IPS-NIHi7 (cell line): ENCODE measurements around the gene HYAL3.
A peak's percentile ranks its signal among the peaks of the same experiment; 100 is the strongest.
"Not testable (repeated sequence)": the region's sequence is repeated elsewhere in the genome, so short reads cannot be mapped to it uniquely, and the experiment has no call there.

Experiments
- DNase-seq: peaks from one replicate; pipeline ENCODE4 v3.0.0; 2012; ENCODE audit warnings: mixed read lengths; ENCODE audit errors: extremely low spot score

HYAL3 gene

DNA sequence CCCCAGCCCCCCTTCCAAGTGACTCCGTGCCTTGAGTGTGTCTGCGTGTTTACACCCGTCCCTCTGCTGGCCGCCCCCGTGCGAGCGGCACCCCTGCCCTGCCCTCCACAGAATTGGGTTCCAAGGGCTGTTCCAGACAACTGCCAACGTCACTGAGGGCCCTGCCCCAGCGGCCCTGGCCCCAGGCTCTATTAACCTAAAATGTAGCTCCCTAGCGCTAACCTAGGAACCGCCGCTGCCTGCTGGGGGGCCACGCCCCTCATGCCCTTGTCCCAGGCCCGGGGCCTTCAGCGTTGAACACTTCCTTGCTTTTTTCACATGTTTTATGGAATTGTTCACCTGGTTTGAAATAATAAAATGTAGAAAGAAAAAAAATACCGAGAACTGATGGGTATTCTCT is 40.2 kb downstream of the HYAL3 start:
- no peak for DNase-seq

DNA sequence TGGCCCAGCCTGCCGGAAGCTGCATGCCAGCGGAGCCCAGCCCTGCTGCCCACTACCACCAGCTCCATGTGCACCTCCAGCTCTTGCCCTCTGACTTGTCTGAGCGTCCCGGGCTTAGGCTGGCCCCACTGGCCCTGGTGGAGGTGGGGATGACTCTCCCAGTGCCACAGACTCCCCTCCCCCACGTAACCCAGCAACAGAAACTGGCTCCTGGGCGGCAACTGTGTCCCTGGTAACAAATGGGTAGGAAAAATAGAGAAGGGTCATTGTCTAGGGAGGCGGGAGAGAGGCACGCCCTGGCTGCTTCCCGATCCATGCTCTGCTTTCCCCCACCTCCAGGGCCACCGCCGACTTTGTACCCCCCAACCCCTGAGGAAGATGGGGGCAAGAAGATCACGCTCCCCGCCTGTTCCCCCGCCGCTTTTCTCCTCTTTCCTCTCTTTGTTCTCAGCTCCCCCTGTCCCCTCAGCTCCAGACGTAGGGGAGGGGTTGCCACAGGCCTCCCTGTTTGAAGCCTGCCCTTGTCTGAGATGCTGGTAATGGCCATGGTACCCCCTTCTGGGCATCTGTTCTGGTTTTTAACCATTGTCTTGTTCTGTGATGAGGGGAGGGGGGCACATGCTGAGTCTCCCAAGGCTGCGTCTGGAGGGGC is 41.0 kb downstream of the HYAL3 start:
- no peak for DNase-seq

DNA sequence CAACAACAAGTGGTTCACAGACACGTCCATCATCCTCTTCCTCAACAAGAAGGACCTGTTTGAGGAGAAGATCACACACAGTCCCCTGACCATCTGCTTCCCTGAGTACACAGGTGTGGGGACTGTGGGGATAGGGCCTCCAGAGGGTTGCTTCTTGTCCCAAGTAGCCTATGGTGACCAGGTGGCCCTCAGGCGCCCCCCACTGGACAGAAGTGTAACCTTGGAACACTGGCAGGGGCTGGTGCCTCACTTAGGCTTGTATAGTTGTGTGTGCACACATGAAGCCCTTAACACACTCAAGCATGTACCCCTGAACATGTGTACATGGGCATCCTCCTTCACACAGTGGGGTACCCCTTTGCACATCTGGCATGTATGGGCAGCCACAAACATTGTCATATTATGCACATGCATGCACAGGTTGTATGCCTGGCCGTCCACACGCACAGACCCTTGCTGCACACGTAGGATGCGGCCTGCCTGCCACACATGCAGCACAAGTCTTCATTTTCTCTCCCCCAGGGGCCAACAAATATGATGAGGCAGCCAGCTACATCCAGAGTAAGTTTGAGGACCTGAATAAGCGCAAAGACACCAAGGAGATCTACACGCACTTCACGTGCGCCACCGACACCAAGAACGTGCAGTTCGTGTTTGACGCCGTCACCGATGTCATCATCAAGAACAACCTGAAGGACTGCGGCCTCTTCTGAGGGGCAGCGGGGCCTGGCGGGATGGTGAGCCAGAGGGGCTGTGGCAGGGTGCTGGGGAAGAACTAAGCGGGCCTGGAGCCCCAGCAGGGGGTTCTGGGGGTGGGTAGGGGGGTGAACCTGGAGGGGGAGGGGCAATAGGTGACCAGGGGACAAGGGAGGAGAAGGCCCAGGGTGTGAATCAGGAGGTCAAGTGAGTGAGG is 42.0 kb downstream of the HYAL3 start:
- peak; percentile 58 for DNase-seq

DNA sequence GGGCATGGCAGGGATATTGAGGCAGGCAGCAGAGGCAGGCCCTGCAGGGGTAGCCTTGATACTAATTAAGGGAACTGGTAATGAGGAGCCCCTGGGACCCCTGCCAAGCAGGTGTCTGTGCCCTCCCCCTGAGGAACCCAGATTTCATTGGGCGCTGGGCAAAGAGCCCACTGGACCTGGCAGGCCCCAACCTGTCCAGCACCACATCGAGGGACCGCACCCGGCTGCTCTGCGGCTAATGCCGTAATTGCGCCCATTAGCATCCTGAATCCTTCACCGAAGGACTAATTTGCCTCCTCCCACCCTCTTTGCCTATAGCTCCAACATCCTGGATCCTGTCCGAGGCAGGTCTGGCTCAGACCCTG is 44.0 kb downstream of the HYAL3 start:
- no peak for DNase-seq

DNA sequence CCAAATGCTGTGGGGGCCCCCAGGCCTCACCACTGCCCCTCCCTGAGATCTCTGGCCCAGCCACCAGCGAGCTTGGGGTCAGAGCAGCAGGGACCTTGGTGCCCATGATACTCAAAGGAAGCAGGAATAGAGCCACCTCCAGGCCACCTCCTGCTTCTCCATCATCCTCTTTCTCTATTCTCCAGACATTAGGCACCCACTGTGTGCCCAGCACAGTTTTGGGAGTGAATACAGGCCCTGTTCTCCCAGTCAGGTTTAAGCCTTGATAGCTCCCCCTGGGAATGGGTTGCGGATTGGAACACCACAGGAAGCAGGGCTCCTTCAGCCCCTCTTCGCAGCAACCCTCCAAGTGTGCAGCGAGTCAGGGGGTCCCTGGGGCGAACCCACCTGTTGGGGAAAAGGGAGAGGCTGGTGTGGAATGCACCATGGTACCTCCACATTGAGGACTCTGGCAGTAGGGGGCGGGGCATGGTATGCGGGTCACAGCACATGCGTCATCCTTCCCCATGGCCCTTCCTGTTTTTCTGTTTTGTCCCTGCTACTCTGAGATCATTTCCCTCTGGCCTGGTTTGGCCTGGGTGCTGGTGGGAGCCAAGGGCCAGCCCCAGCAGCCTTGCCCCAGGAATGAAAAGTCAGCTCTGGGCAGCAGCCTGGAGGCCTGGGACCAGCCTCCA is 44.5 kb downstream of the HYAL3 start:
- no peak for DNase-seq

DNA sequence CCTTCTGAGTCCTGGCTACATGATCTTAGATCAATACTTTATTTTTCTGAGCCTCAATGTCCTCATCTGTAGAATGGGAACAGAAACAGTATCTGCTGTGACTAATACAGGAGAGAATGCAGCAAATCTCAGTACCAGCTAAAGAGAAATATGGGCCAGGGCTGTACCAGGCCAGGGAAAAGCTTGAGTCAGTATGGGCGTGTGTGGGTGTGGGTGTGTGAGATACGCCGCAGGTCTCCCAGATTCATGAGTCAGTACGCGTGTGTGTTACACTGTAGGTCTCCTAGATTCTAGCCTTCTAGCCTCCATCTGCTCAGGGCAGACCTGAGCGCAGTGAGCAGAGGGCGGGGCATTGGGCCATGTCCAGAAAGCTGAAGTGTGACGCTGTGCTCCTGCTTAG is 48.0 kb downstream of the HYAL3 start:
- no peak for DNase-seq

DNA sequence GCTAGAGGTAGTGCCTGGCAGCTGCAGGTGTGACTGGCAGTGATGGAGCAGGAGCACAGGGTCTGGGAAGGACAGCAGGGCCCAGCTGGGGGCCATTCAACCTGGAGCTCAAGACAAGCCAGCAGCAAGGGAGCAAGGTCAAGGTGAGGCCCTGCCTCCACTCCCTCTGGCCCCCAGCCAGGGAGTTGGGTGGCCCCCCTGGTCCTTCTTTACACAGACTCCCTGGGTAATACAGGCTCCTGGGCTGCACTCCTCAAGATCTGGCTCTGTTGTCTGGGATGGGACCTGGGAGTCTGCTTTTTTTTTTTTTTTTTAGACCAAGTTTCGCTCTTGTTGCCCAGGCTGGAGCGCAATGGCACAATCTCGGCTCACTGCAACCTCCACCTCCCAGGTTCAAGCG is 48.7 kb downstream of the HYAL3 start:
- DNase-seq, result no peak

DNA sequence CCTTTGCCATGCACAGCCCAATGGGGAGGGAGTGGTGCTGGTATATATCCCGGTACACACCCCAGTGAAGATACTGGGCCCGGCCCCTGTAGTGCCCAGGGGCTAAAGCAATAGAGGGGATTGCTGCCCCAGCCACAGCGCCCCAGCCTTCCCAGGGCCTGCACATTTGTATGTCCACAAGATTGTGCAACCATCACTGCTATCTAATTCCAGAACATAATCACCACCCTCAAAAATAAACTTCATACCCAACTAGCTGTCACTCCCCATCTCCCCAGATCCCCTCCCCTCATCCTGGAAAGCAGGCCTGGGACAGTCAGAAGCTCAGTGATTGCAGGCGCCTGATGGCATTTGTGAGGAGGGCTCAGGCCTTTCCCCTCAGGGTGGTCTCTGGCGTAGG is 49.7 kb downstream of the HYAL3 start:
- no peak for DNase-seq

DNA sequence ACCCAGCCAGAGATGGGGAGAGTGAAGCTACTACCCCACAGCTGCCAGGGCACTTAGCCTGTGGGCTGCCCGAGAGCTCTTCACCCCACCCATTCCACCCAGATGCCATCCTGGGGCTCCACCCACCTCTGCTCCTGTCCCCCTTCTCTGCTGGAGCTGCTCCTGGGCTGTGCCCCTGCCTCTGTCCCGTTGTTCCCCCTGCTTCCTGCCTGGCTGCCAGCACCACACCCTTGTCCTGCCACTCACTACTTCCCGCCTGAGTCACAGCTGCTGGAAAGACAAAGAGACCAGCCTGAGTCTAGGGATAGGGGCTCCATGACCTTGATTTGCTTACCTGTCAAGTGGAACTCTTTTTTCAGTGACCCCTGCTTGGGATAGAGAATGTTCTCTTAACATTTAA is 50.8 kb downstream of the HYAL3 start:
- no peak for DNase-seq

DNA sequence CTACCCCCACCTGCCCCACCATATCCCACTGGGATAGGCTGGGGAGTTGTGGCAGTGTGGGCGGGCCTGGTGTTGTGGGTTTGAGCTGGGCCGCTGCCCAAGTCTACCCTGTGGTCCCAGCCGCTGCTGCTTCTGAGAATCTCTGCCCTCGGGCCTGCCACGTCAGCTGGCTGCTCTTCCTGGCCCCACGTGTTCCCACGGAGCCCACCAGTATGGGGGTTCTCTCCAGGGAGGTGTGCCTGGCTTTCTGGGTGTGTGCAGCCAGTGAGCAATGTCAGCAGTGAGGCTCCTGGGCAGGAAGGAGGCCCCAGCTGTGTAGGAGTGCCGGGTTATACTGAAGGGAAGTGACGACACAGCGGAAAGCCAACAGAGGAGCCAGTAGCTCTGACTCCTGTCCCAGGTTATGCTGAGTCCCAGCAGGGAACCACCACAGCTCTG is 52.7 kb downstream of the HYAL3 start:
- DNase-seq, result no peak

DNA sequence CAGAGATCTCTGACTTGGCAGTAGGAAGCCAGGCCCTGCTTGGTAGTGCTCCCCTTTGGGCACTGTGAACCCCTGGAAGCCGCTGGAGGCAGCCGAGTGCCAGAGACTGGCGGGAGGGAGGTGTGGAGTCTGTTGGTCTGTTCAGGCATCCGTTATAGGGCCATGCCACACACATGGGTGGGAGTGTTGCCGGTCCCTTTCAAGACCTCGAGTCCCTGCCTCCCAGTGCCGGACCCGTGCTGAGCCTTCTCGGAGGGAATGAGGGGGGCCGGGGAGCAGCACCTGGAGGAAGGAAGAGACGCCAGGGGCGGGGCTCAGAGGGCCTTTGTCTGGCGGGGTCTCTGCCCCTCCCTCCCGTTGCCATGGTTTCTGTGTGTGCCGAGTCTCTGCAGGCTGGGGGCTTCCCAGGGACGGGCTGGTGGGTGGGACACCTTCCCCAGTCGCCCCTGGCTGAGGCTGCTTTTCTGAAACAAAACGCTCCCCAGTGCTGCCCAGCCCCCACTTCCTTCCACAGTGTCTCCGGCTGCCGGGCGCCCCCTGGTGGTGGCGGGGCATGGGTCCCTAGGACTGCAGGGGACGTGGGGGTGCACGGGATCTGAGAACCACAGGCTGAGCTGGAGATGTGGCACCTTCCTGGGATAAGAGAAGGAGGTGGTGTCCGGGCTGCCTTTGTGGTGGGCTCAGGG is 53.2 kb downstream of the HYAL3 start:
- DNase-seq, result peak; percentile 83

DNA sequence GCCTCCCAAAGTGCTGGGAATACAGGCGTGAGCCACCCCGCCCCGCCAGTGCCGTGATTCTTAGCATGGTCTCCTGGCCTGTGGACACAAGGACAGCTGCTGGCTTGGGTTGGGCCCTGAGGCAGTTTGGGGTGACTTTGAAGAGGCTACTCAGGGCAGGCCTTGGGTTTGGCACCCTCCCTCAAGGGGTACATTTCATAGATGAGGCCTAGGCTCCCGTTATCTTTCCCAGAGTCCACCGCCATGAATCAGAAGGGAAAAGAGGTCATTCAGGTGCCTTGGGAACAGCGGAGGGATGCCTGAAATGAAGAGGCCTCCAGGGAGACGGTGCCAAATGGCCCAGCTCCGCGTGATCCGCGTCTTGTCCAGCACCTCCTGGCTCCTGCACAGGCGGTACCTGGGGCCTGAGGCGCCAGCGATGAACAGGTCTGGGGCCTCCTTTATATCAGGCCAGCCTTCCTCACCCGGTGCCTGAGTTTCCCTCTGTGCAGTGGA is 53.9 kb downstream of the HYAL3 start:
- DNase-seq, result no peak

DNA sequence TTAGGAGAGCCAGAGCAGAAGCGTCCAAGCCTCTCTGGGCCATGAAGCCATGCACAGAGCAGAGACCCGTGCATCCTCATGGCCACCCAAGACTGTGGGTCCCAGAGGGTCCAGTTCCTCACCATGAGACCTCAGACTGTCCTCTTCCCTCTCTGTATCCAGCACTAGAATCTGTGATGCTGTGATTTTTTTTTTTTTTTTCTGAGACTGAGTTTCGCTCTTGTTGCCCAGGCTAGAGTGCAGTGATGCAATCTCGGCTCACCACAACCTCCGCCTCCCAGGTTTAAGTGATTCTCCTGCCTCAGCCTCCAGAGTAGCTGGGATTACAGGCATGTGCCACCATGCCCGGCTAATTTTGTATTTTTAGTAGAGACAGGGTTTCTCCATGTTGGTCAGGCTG is 54.4 kb downstream of the HYAL3 start:
- DNase-seq, result not testable (repeated sequence)

DNA sequence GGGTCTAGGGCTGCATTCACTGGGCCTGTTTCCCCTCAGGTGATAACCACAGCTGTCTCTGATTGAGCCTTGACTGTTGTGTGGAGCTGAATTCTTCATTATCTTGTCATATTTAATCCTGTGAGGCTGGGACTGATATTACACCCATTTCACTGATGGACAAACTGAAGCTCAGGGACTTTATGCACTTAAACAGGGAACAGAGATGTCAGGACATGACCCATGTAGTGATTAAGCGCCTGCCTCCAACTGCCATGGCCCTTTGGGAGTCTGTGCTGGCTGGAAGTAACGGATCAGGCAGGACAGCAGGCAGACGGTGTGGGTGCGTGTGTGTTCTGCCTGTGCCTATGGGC is 55.7 kb downstream of the HYAL3 start:
- no peak for DNase-seq

DNA sequence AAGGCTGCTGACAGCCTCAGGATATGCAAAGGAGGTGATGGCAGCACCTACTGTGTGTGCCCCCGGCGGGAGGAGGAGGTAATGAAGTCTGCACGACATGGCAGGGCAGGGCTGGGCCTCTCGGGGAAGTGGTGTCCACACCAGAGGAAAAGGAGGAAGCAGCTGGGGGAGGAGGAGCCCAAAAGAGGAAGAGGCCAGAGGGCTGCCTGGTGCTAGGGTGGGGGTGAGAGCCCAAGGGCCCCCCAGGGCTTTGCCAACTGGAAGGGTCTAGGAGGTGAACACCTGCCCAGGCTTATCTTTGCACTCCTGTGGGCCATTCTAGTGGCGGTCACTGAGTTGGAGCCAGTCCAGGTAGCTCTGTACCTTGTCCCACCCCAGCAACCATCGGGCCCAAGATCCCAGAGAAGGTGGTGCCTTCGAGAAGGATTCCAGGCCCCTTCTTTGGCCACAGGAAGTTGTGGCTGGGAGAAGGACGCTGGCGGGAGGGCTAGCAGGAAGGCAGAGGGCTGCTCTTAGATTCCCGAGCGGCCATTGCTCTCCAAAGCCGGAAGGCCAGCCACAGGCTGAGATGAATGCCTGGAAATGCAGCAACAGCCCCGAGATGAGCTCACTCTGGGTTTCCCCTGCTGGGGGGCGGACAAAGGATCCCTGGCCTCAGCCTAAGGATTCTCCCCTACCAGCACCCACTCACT is 56.2 kb downstream of the HYAL3 start:
- no peak for DNase-seq
